SK-N-SH treated with all-trans-retinoic acid at 6 μM for 48 hours (cell line): ENCODE measurements around the gene LMF1.
"Not testable (repeated sequence)": the region's sequence is repeated elsewhere in the genome, so short reads cannot be mapped to it uniquely, and the experiment has no call there.

ENCODE experiments used
- CSDC2 ChIP-seq: fragments of 250-450 bp; sonication (Bioruptor Pico); IDR thresholded peaks from 2 replicates; pipeline ENCODE4 v1.5.0; 2020; ENCODE audit warnings: mild to moderate bottlenecking, moderate library complexity
- TOX ChIP-seq: fragments of 250-450 bp; sonication (Bioruptor Pico); IDR thresholded peaks from 2 replicates; pipeline ENCODE4 v1.8.0; 2021; ENCODE audit warnings: mild to moderate bottlenecking, moderate library complexity, borderline replicate concordance
- ZFP3 ChIP-seq: fragments of 250-450 bp; sonication (Bioruptor Pico); IDR thresholded peaks from 2 replicates; pipeline ENCODE4 v1.5.0; 2020; ENCODE audit warnings: mild to moderate bottlenecking, moderate library complexity
- TF ChIP-seq, protein P1 (sequence below): fragments of 250-450 bp; sonication (Bioruptor Pico); IDR thresholded peaks from 2 replicates; pipeline ENCODE4 v1.5.1; 2020; ENCODE audit warnings: low read depth, mild to moderate bottlenecking, moderate library complexity

DNA sequence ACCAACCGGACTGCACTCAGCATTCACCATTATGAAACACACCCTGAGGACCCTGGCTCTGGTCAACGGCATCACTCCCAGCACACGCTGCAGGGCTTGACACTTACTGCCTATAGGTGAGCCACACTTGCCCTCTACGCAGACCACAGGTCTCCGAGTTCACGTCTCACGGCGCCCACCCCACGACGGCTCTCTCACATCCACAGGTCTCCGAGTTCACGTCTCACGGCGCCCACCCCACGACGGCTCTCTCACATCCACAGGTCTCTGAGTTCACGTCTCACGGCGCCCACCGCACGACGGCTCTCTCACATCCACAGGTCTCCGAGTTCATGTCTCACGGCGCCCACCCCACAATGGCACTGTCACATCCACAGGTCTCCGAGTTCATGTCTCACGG is 15.0 kb downstream of the LMF1 start:
- not testable (repeated sequence) for TF ChIP-seq ZFP3, CSDC2, TOX (CRISPR knock-in tag)
- TF ChIP-seq, protein P1, sequence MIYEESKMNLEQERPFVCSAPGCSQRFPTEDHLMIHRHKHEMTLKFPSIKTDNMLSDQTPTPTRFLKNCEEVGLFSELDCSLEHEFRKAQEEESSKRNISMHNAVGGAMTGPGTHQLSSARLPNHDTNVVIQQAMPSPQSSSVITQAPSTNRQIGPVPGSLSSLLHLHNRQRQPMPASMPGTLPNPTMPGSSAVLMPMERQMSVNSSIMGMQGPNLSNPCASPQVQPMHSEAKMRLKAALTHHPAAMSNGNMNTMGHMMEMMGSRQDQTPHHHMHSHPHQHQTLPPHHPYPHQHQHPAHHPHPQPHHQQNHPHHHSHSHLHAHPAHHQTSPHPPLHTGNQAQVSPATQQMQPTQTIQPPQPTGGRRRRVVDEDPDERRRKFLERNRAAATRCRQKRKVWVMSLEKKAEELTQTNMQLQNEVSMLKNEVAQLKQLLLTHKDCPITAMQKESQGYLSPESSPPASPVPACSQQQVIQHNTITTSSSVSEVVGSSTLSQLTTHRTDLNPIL = not testable (repeated sequence)
